Activated naive CD4-positive, alpha-beta T cell treated with anti-CD3 and anti-CD28 coated beads, Interleukin-2, amount 10 ng/mL, durations not matched to agents 7 days and 5 days (primary cell): ENCODE results near the gene CCDC6.

Experiments used
- CTCF ChIA-PET: fragments of 350-600 bp; sonication (Branson Sonifier 250); formaldehyde crosslinking; loops from one replicate; lab custom pipeline; 2021; ENCODE audit warnings: antibody characterized with exemption; lab: Charles Lee
- DNase-seq: peaks from one replicate; pipeline ENCODE4 v3.0.0-alpha.2; 2020
- H3K27ac Mint-ChIP-seq: one replicate; pipeline ENCODE4 v1.8.0; 2021; ENCODE audit warnings: mild to moderate bottlenecking, moderate library complexity, mixed read lengths
- H3K27me3 Mint-ChIP-seq: one replicate; pipeline ENCODE4 v1.8.0; 2021; ENCODE audit warnings: mild to moderate bottlenecking, mixed read lengths
- H3K36me3 Mint-ChIP-seq: one replicate; pipeline ENCODE4 v1.8.0; 2021; ENCODE audit warnings: mixed read lengths
- H3K4me1 Mint-ChIP-seq: one replicate; pipeline ENCODE4 v1.8.0; 2021; ENCODE audit warnings: mixed read lengths
- H3K4me3 Mint-ChIP-seq: one replicate; pipeline ENCODE4 v1.8.0; 2021; ENCODE audit warnings: mild to moderate bottlenecking, moderate library complexity, mixed read lengths
- H3K9me3 Mint-ChIP-seq: one replicate; pipeline ENCODE4 v1.8.0; 2021; ENCODE audit warnings: mixed read lengths

The CCDC6 gene

DNA sequence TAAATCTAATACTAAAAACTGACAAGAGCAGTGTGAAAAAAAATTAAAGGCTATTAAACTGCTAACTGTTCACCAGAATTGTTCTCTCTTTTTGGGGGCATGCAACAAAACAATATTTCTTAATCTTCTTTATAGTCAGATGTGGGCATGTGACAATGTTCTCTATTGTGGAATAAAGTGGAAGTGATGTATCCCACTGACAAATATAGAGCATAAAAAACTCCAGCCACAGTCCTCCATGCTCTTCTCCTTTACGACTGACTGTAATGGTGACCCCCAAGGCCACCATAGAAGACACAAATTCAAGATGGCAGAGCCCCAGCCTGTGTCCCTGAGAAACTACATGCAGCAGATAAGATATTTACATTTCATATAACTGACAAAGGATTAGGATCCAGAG is 11.6 kb upstream of the CCDC6 start:
- Mint-ChIP-seq H3K4me1 (no peaks in the 10 kb centered on the region), H3K4me3 (no peak overlapping the region), H3K9me3 (peaks cover 18% of the 10 kb centered on the region), H3K36me3 (peaks cover 3% of the 10 kb centered on the region), H3K27me3 (peaks cover 3% of the 10 kb centered on the region), H3K27ac (no peak overlapping the region)
- DNase-seq = no peak
- CTCF ChIA-PET = no interaction called here

DNA sequence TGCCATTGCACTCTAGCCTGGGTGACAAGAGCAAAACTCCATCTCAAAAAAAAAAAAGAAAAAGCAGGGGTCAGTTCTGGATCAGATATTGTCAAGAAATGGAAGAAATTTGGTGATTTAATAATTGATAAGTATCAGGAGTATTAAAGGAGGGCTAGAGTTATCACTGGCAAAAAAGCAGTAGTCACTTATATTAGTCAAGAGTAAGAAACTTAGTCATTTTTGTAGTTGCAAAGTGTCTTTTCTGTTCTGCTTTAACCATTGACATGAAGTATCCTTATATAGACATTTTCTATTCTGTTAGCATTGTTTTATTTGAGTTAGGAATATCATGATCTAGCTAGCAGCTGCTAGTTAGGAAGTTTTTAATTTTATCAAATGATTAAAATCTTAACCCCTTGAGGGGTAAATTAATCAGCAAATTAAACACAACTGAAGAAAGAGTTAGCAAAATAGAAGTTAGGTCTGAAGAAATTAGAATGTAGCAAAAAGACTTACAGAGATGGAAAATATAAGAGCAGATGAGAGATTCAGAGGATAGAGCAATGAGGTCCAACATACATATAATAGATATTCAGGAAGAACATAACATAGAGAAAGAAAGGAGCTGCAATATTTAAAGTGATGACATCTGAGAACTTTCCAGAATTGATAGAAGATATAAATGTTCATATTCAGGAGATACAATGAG is 7.3 kb upstream of the CCDC6 start:
- DNase-seq = no peak
- peaks cover 15% of the 10 kb centered on the region for H3K9me3 Mint-ChIP-seq
- H3K4me3 Mint-ChIP-seq = no peak overlapping the region
- H3K27me3 Mint-ChIP-seq = no peaks in the 10 kb centered on the region
- peaks cover 4% of the 10 kb centered on the region for H3K4me1 Mint-ChIP-seq
- no peak overlapping the region for H3K27ac Mint-ChIP-seq
- peaks cover 1% of the 10 kb centered on the region for H3K36me3 Mint-ChIP-seq
- CTCF ChIA-PET = no interaction called here

DNA sequence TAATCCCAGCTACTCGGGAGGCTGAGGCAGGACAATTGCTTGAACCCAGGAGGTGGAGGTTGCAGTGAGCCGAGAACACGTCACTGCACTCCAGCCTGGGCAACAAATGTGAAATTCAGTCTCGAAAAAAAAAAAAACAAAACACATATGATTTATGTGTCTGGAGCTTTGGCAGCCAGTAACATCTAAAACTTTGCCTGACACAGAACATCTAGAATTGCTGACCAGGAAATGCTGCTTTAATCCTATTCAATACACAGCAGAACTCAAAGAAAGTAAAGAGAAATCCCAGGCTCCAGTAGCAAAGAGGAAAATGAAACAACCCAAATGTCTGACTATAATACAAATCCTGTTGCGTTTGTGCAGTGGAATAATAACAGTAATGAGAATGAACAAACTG is 4.5 kb upstream of the CCDC6 start:
- Mint-ChIP-seq H3K9me3 (peaks cover 15% of the 10 kb centered on the region), H3K4me3 (no peak overlapping the region), H3K27me3 (no peaks in the 10 kb centered on the region), H3K4me1 (peaks cover 22% of the 10 kb centered on the region), H3K27ac (no peak overlapping the region), H3K36me3 (no peaks in the 10 kb centered on the region)
- CTCF ChIA-PET = no interaction called here
- no peak for DNase-seq

DNA sequence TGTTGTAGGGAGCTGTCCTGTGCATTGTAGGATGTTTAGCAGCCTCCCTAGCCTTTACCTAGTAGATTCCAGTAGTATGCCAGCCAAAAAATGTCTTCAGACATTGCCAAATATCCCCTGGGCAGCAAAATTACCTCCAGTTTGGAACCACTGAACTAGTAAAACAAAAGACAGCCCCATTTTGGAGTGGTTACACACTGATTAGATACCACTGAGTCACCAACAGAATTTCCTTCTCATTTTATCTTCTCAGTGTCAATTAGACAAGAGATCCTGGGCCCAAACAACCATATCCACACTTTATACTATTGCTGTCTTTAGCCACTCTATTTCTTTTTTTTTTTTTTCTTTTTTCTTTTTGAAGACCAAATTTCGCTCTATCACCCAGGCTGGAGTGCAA is 3.5 kb upstream of the CCDC6 start:
- CTCF ChIA-PET = no interaction called here
- Mint-ChIP-seq H3K4me1 (peaks cover 30% of the 10 kb centered on the region), H3K27ac (no peak overlapping the region), H3K9me3 (peaks cover 15% of the 10 kb centered on the region), H3K4me3 (no peak overlapping the region), H3K27me3 (no peaks in the 10 kb centered on the region), H3K36me3 (no peaks in the 10 kb centered on the region)
- no peak for DNase-seq

DNA sequence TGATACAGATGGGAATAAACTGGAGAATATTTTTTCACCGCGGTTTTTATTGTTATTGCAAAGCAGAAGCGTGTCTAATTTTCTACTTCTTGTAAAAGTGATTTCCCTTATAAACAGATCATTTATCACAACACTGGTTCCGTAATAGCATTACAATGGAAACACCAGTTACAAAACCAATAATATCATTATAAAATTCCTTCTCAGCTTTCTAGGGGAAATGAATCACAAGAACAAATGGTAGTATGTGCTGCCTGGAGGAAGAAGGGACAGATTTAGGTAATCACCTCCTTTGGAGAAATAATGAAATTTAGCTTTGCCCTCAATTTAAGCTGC is 2.4 kb upstream of the CCDC6 start:
- DNase-seq = no peak
- peak overlapping the region; percentile 97 for H3K27ac Mint-ChIP-seq
- peak overlapping the region; percentile 81 for H3K4me3 Mint-ChIP-seq
- H3K27me3 Mint-ChIP-seq = no peaks in the 10 kb centered on the region
- peaks cover 10% of the 10 kb centered on the region for H3K9me3 Mint-ChIP-seq
- no peaks in the 10 kb centered on the region for H3K36me3 Mint-ChIP-seq
- CTCF ChIA-PET = interaction anchor here (1.0 to 5.0 kb wide), 6 partner anchors 37 to 283 kb away, joined by 3 to 94 read pairs (median 5); partner anchors contain the start of gene SLC16A9
- peaks cover 40% of the 10 kb centered on the region for H3K4me1 Mint-ChIP-seq

DNA sequence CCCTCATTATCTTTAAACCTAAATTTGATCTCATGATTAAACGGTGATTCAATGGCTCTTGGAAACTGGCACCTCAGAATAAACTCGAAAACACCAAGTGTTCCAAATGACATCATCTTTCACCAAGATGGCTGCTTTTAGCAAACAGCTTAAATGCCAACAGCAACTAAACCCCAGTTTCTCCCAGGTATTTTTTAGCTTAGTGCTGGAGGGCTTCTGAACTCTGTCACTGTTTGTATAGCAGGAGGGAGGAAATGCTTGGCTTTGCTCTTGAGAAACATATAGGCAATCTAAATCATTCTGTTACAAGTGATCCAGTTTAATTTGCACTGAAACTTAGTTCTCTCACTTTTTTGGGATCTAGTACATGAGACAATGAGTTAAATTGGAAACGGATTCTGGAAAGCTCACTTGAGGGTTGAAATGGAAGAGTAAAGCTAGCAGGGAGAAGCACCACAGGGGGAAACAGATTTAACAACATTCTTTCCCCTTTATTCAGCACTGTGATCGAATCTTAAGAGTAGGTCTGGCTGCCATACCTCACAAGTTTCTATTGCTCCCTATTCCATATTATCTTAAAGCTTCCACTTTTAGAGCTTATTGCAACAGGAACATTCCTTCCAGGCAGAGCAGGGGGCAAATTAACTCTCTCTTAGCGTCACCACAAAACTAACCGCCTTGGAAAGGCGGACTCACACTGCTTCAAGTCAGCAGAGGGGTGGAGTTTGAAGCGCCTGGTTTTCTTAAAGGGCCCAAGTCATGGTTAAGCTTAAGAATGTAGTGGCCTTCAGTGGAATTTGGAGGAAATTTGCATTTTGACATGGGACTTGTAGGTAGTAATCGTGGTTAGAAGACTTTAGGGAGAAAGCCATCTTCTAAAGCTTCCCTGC is 1.8 kb upstream of the CCDC6 start:
- CTCF ChIA-PET = interaction anchor here (0.6 to 5.0 kb wide), 11 partner anchors 28 to 282 kb away, joined by 3 to 94 read pairs (median 4); partner anchors contain the start of gene SLC16A9
- H3K4me1 Mint-ChIP-seq = peaks cover 45% of the 10 kb centered on the region
- peak; percentile 68 for DNase-seq
- no peaks in the 10 kb centered on the region for H3K27me3 Mint-ChIP-seq
- peaks cover 5% of the 10 kb centered on the region for H3K9me3 Mint-ChIP-seq
- peak overlapping the region; percentile 97 for H3K27ac Mint-ChIP-seq
- peak overlapping the region; percentile 81 for H3K4me3 Mint-ChIP-seq
- H3K36me3 Mint-ChIP-seq = peaks cover under 1% of the 10 kb centered on the region

DNA sequence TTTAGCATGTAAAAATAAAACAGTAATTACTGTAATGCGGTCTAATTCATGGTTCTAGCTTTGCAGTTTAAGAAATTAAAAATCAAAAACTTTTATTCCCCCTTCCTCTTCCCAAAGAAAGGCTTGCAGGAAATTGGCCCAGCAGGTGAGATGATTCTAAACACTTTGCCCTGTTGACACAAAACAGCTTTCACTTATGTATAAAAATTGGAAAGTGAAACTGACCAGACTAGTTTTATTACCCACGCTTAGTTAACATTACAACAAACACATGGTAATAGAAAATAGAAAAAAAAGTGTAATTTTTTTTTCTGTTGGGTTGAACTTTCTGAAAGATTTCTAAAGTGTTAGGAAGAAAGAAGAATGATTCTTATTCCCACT is 1.2 kb upstream of the CCDC6 start:
- CTCF ChIA-PET = interaction anchor here (0.6 to 5.0 kb wide), 12 partner anchors 28 to 285 kb away, joined by 3 to 94 read pairs (median 4); partner anchors contain the start of gene SLC16A9
- H3K36me3 Mint-ChIP-seq = peaks cover 7% of the 10 kb centered on the region
- no peaks in the 10 kb centered on the region for H3K27me3 Mint-ChIP-seq
- no peak for DNase-seq
- peak overlapping the region; percentile 81 for H3K4me3 Mint-ChIP-seq
- H3K9me3 Mint-ChIP-seq = no peaks in the 10 kb centered on the region
- peak overlapping the region; percentile 97 for H3K27ac Mint-ChIP-seq
- H3K4me1 Mint-ChIP-seq = peaks cover 50% of the 10 kb centered on the region

DNA sequence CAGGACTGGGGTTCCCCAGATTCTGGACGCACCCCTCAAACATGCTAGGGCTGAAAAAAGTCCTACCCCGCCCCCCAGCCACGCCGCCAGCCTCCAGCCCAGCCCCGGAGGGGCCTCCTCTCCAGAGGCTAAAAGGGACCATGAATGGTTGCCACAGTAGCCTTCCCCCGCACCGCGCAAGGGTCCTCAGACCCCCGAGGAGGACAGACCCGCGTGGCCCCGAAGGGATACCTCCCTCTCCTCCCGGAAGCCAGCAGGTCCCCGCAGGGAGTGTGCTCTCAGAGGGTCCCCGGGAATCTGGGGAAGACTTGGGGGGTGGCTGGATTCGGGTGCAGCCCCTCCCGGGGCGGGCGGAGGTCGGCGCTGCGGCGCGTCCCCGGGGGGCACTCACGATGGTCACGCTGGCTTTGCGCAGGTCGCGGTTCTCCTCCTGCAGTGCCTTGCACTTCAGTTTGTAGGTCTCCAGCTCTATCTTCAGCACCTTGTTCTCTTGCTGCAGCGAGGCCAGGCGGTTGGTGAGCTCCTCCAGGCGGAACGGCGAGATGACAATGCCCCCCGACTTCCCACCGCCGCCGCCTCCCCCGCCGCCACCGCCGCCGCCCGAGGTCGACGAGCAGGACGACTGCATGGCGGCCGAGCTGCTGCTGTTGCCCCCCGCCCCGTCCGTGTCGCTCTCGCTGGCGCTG is 482 bp downstream of the CCDC6 start:
- Mint-ChIP-seq H3K4me3 (peak overlapping the region; percentile 81), H3K9me3 (no peaks in the 10 kb centered on the region), H3K27ac (peak overlapping the region; percentile 97), H3K36me3 (peaks cover 7% of the 10 kb centered on the region), H3K4me1 (peaks cover 54% of the 10 kb centered on the region), H3K27me3 (no peaks in the 10 kb centered on the region)
- peak; percentile 34 for DNase-seq
- CTCF ChIA-PET = interaction anchor here (0.7 to 5.0 kb wide), 16 partner anchors 8 to 280 kb away, joined by 3 to 94 read pairs (median 5); no protein-coding TSS in a partner anchor

DNA sequence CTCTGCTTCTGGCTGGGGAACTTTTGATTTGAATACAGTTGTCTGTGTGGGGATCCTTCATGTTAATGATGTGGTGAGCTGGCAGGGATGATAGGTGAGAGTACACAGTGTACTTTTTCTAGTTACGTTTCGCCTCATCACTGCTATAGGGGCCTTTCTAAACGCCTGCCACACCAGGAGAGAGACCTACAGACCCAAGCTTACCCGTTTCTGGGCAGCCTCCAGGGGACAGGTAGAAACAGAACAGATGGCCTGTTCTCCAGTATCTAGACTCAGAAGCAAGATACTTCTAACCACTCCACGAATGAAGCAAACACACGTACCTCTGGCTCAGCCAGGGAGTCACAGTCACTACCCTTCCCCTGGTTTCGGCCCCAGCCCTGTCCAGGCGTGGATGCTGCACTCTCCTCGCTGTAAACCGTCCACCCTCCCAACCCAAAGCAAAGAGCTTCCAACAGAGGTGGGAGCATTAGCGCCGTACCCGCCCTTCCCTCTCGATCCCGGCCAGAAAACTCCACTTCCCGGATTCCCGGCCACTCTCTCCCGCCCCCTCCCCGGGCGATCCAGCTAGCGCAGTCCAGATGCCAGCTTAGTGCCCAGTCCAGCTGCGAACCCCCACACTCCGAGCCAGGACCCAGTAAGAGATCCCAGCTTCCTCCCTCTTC is 1.2 kb downstream of the CCDC6 start:
- no peaks in the 10 kb centered on the region for H3K9me3 Mint-ChIP-seq
- no peaks in the 10 kb centered on the region for H3K27me3 Mint-ChIP-seq
- H3K27ac Mint-ChIP-seq = peak overlapping the region; percentile 81
- CTCF ChIA-PET = interaction anchor here (0.9 to 5.0 kb wide), 11 partner anchors 17 to 283 kb away, joined by 3 to 94 read pairs (median 6); no protein-coding TSS in a partner anchor
- peaks cover 56% of the 10 kb centered on the region for H3K4me1 Mint-ChIP-seq
- no peak for DNase-seq
- H3K4me3 Mint-ChIP-seq = peak overlapping the region; percentile 81
- peaks cover 8% of the 10 kb centered on the region for H3K36me3 Mint-ChIP-seq

DNA sequence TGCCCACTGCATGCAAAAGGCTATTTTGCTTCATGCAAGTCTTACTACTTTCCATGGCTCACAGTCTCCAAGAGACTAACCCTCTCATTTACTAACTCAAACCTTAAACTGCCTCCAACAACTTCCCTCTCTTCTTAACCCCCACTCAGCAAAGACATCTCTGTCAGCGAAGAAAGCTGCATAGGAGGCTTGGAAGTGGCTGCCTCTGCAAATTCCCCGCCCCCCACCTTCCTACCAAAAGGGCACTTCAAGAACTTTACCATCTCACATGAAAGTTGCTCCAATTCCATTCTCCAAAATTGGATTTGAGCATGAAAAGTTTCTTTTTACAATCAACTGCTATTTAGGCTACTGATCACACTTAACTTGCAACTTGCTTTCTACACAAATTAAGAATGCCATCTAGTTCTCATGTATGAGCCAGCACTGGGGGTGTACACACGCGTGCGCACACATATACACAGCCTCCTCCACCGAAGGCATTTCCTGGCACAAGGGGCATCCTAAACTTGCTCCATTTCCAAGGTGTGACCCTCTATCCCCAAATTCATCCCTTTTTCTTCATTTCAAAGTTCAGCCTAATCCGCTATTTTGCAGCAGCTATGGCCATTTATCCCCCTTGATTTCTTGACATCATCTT is 1.8 kb downstream of the CCDC6 start:
- peak overlapping the region; percentile 81 for H3K4me3 Mint-ChIP-seq
- H3K9me3 Mint-ChIP-seq = no peaks in the 10 kb centered on the region
- H3K36me3 Mint-ChIP-seq = peaks cover 10% of the 10 kb centered on the region
- no peak overlapping the region for H3K27ac Mint-ChIP-seq
- H3K27me3 Mint-ChIP-seq = no peaks in the 10 kb centered on the region
- DNase-seq = no peak
- CTCF ChIA-PET = interaction anchor here (0.9 to 5.0 kb wide), 7 partner anchors 17 to 282 kb away, joined by 3 to 94 read pairs (median 5); no protein-coding TSS in a partner anchor
- H3K4me1 Mint-ChIP-seq = peaks cover 62% of the 10 kb centered on the region

DNA sequence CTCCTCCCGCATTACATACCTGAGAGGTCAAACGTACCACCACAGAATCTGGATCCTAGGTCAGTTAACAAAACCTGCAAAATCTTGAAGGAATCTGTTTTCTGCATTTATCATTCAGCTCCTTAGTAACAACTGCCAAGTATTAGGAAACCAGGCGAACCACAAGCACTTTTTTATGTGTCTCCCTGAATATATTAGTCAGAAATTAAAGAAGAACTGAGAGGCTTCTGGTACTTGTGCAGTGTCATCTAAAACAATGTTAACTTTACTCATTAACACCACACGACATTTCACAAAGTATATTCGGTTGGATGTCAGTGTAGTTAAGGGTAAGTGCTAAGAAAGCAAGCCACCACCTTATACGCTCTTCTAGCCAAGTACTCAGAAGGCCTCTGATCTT is 2.5 kb downstream of the CCDC6 start:
- CTCF ChIA-PET = no interaction called here
- no peaks in the 10 kb centered on the region for H3K27me3 Mint-ChIP-seq
- H3K4me3 Mint-ChIP-seq = no peak overlapping the region

DNA sequence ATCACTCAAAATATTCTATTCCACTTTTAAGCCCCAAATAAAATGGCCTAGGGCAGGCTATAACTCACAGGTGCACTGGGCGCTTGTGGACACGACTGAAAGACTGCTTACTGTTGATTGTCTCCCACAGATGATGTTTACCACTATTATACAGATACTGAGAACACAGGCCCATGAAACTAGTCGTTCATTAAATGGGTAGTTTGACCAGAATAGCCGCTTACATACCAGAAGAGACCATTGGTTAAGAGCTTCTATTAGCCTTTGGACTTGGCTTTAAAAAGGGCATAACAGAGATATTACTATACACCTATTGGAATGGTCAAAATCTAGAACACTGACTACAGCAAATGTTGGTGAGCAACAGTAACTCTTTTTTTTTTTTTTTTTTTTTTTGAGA is 4.3 kb downstream of the CCDC6 start:
- H3K27ac Mint-ChIP-seq = no peak overlapping the region
- H3K4me3 Mint-ChIP-seq = no peak overlapping the region
- DNase-seq = no peak
- peaks cover 48% of the 10 kb centered on the region for H3K4me1 Mint-ChIP-seq
- peaks cover 10% of the 10 kb centered on the region for H3K36me3 Mint-ChIP-seq
- H3K27me3 Mint-ChIP-seq = no peaks in the 10 kb centered on the region
- H3K9me3 Mint-ChIP-seq = no peaks in the 10 kb centered on the region
- CTCF ChIA-PET = interaction anchor here (1.8 kb wide), 1 partner anchor 37 kb away, joined by 6 read pairs; no protein-coding TSS in a partner anchor

More for the DNA sequence above, 2.5 kb downstream of the CCDC6 start:
- Mint-ChIP-seq H3K4me1 (peaks cover 66% of the 10 kb centered on the region), H3K36me3 (peaks cover 10% of the 10 kb centered on the region), H3K9me3 (no peaks in the 10 kb centered on the region), H3K27ac (no peak overlapping the region)
- no peak for DNase-seq

DNA sequence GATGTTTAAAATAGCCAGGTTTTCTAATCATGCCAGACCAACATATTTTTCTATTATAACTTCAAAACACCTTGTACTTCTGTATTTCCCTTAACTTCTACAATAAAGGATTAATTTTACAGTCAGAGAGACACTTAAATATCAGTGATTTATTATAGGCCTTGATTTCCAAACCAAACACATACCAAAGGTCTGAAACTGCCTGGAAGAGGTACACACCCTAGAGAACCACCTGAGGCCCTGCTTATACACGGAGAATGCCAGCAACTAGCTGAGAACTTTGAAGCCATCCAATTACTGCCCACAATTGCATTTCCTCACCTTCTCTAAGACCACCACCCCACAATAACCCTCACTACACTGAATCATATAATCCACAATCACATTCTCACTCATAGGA is 4.9 kb downstream of the CCDC6 start:
- CTCF ChIA-PET = interaction anchor here (1.8 kb wide), 1 partner anchor 36 kb away, joined by 6 read pairs; no protein-coding TSS in a partner anchor
- Mint-ChIP-seq H3K4me3 (no peak overlapping the region), H3K27ac (no peak overlapping the region), H3K4me1 (peaks cover 46% of the 10 kb centered on the region), H3K36me3 (peaks cover 10% of the 10 kb centered on the region), H3K9me3 (no peaks in the 10 kb centered on the region), H3K27me3 (no peaks in the 10 kb centered on the region)
- no peak for DNase-seq
